Rectal smooth muscle tissue (tissue), 1 donor: ENCODE measurements around the gene IL36RN.

ENCODE experiments used
- H3K27ac ChIP-seq: one replicate; pipeline ENCODE4 v1.7.0; 2013; ENCODE audit warnings: low read depth, low read length, inconsistent platforms
- H3K27me3 ChIP-seq: one replicate; pipeline ENCODE4 v1.7.0; 2013; ENCODE audit warnings: low read length; ENCODE audit not compliant: control insufficient read depth, insufficient read depth
- H3K36me3 ChIP-seq: one replicate; pipeline ENCODE4 v1.7.0; 2013; ENCODE audit warnings: low read length; ENCODE audit not compliant: control insufficient read depth, insufficient read depth
- H3K4me1 ChIP-seq: one replicate; pipeline ENCODE4 v1.7.0; 2013; ENCODE audit warnings: low read length; ENCODE audit not compliant: control insufficient read depth, insufficient read depth
- H3K4me3 ChIP-seq: one replicate; pipeline ENCODE4 v1.7.0; 2013; ENCODE audit warnings: low read length
- H3K9ac ChIP-seq: one replicate; pipeline ENCODE4 v1.7.0; 2013; ENCODE audit warnings: low read length

Gene IL36RN

GRCh38 chr2:113068706-113069485 lies 9.9 kb downstream of the IL36RN start:
- no peak overlapping the region for H3K4me3 ChIP-seq
- H3K4me1 ChIP-seq: no peaks in the 10 kb centered on the region
- no peaks in the 10 kb centered on the region for H3K36me3 ChIP-seq
- no peaks in the 10 kb centered on the region for H3K27me3 ChIP-seq
- no peak overlapping the region for H3K9ac ChIP-seq
- no peak overlapping the region for H3K27ac ChIP-seq

GRCh38 chr2:113069676-113070605 lies 10.9 kb downstream of the IL36RN start:
- Histone ChIP-seq H3K27me3 (no peaks in the 10 kb centered on the region), H3K4me1 (no peaks in the 10 kb centered on the region), H3K36me3 (no peaks in the 10 kb centered on the region), H3K27ac (no peak overlapping the region), H3K4me3 (no peak overlapping the region), H3K9ac (no peak overlapping the region)

- H3K4me1 ChIP-seq: no peaks in the 10 kb centered on the region
- H3K9ac ChIP-seq: no peak overlapping the region
- H3K4me3 ChIP-seq: no peak overlapping the region
- H3K27me3 ChIP-seq: no peaks in the 10 kb centered on the region
- H3K27ac ChIP-seq: no peak overlapping the region
- H3K36me3 ChIP-seq: no peaks in the 10 kb centered on the region
Measured at GRCh38 chr2:113070606-113070975, 11.6 kb downstream of the IL36RN start.

- Histone ChIP-seq H3K4me3 (no peak overlapping the region), H3K9ac (no peak overlapping the region), H3K36me3 (no peaks in the 10 kb centered on the region), H3K27me3 (no peaks in the 10 kb centered on the region), H3K4me1 (no peaks in the 10 kb centered on the region), H3K27ac (no peak overlapping the region)
Measured at GRCh38 chr2:113072584-113072983, 13.6 kb downstream of the IL36RN start.

- Histone ChIP-seq H3K27me3 (no peaks in the 10 kb centered on the region), H3K4me3 (no peak overlapping the region), H3K4me1 (no peaks in the 10 kb centered on the region), H3K9ac (no peak overlapping the region), H3K36me3 (no peaks in the 10 kb centered on the region), H3K27ac (no peak overlapping the region)
Measured at GRCh38 chr2:113073325-113073834, 14.4 kb downstream of the IL36RN start.

GRCh38 chr2:113075030-113075429 lies 16.0 kb downstream of the IL36RN start:
- H3K9ac ChIP-seq: no peak overlapping the region
- no peaks in the 10 kb centered on the region for H3K36me3 ChIP-seq
- no peaks in the 10 kb centered on the region for H3K27me3 ChIP-seq
- H3K4me1 ChIP-seq: no peaks in the 10 kb centered on the region
- H3K27ac ChIP-seq: no peak overlapping the region
- H3K4me3 ChIP-seq: no peak overlapping the region

- Histone ChIP-seq H3K9ac (no peak overlapping the region), H3K4me3 (no peak overlapping the region), H3K4me1 (no peaks in the 10 kb centered on the region), H3K36me3 (no peaks in the 10 kb centered on the region), H3K27me3 (no peaks in the 10 kb centered on the region), H3K27ac (no peak overlapping the region)
Measured at GRCh38 chr2:113075600-113075999, 16.6 kb downstream of the IL36RN start.

- Histone ChIP-seq H3K4me1 (no peaks in the 10 kb centered on the region), H3K27me3 (no peaks in the 10 kb centered on the region), H3K27ac (no peak overlapping the region), H3K36me3 (no peaks in the 10 kb centered on the region), H3K9ac (no peak overlapping the region), H3K4me3 (no peak overlapping the region)
Measured at GRCh38 chr2:113076954-113077669, 18.1 kb downstream of the IL36RN start.

- H3K27ac ChIP-seq: no peak overlapping the region
- no peak overlapping the region for H3K9ac ChIP-seq
- H3K4me3 ChIP-seq: no peak overlapping the region
- no peaks in the 10 kb centered on the region for H3K4me1 ChIP-seq
- H3K27me3 ChIP-seq: no peaks in the 10 kb centered on the region
- no peaks in the 10 kb centered on the region for H3K36me3 ChIP-seq
Measured at GRCh38 chr2:113077921-113078320, 18.9 kb downstream of the IL36RN start.

GRCh38 chr2:113078350-113078839 lies 19.4 kb downstream of the IL36RN start:
- H3K36me3 ChIP-seq: no peaks in the 10 kb centered on the region
- no peaks in the 10 kb centered on the region for H3K4me1 ChIP-seq
- H3K9ac ChIP-seq: no peak overlapping the region
- no peak overlapping the region for H3K4me3 ChIP-seq
- H3K27ac ChIP-seq: no peak overlapping the region
- no peaks in the 10 kb centered on the region for H3K27me3 ChIP-seq

GRCh38 chr2:113079131-113079530 lies 20.1 kb downstream of the IL36RN start:
- H3K4me1 ChIP-seq: no peaks in the 10 kb centered on the region
- H3K36me3 ChIP-seq: no peaks in the 10 kb centered on the region
- no peak overlapping the region for H3K4me3 ChIP-seq
- H3K27ac ChIP-seq: no peak overlapping the region
- H3K9ac ChIP-seq: no peak overlapping the region
- no peaks in the 10 kb centered on the region for H3K27me3 ChIP-seq

GRCh38 chr2:113080134-113080533 lies 21.1 kb downstream of the IL36RN start:
- Histone ChIP-seq H3K27me3 (no peaks in the 10 kb centered on the region), H3K4me3 (no peak overlapping the region), H3K4me1 (no peaks in the 10 kb centered on the region), H3K27ac (no peak overlapping the region), H3K9ac (no peak overlapping the region), H3K36me3 (no peaks in the 10 kb centered on the region)
